Heart left ventricle (tissue), 16 donors: ENCODE data around the gene UMPS. TPM values are rescaled to one million over a fixed set of nuclear protein-coding genes. Genes with fewer than 3 reads are reported as not detected.

Source experiments
- ATAC-seq, 4 donors: fragments of 200-7000 bp; cut with Tn5 transposase; one replicate each; pipeline ENCODE4 v1.9.1; 2020 to 2022; ENCODE audit warnings: moderate library complexity in 4 of 4, mild to moderate bottlenecking in 3 of 4, moderate number of reproducible peaks in 1 of 4
- DNase-seq, 5 donors: peaks; one replicate each; pipeline ENCODE4 v3.0.0-alpha.2; 2020
- H3K27ac ChIP-seq, 12 donors: fragments of 200-600 bp; sonication (generic) in 4 of 12; one replicate each; pipeline versions ENCODE4 v1.5.0 to v1.8.0; 2016 to 2022; ENCODE audit warnings: mild to moderate bottlenecking in 2 of 12
- H3K27me3 ChIP-seq, 9 donors: fragments of 200-600 bp; sonication (generic) in 2 of 9; one replicate each; pipeline versions ENCODE4 v1.5.1 to v1.8.0; 2016 to 2022; ENCODE audit warnings: mild to moderate bottlenecking in 3 of 9
- H3K36me3 ChIP-seq, 9 donors: fragments of 200-600 bp; sonication (generic) in 2 of 9; one replicate each; pipeline versions ENCODE4 v1.5.0 to v1.8.0; 2018 to 2022; ENCODE audit warnings: mild to moderate bottlenecking in 2 of 9
- H3K4me1 ChIP-seq, 12 donors: fragments of 200-600 bp; sonication (generic) in 4 of 12; one replicate each; pipeline versions ENCODE4 v1.5.0 to v1.8.0; 2016 to 2022; ENCODE audit warnings: mild to moderate bottlenecking in 3 of 12
- H3K4me3 ChIP-seq, 12 donors: fragments of 200-600 bp; sonication (generic) in 4 of 12; one replicate each; pipeline versions ENCODE4 v1.5.0 to v1.8.0; 2017 to 2022; ENCODE audit warnings: mild to moderate bottlenecking in 9 of 12, moderate library complexity in 4 of 12
- H3K9me3 ChIP-seq, 12 donors: fragments of 200-600 bp; sonication (generic) in 4 of 12; one replicate each; pipeline versions ENCODE4 v1.5.0 to v1.8.0; 2016 to 2022; ENCODE audit warnings: mild to moderate bottlenecking in 1 of 12
- CTCF ChIP-seq, 12 donors: fragments of 200-600 bp; sonication (generic) in 4 of 12; IDR thresholded peaks; one replicate each; pipeline versions ENCODE4 v1.5.0 to v1.8.0; 2018 to 2022; ENCODE audit warnings: antibody characterized with exemption in 12 of 12, mild to moderate bottlenecking in 5 of 12
- POLR2A ChIP-seq, 2 donors: fragments of 450-650 bp; IDR thresholded peaks; one replicate each; pipeline ENCODE4 v1.6.1; 2017; ENCODE audit warnings: antibody characterized with exemption in 2 of 2, mild to moderate bottlenecking in 2 of 2, moderate library complexity in 2 of 2
- WGBS, 4 donors: extraction: QIAGEN DNeasy Blood & Tissue Kit in 2 of 4; methylation state at CpG; one replicate each; pipeline versions ENCODE4 v1.1.5 to v1.1.7; 2013 to 2018; 5-methylcytosine and 5-hydroxymethylcytosine counted together
- intact Hi-C, 10 donors: fragments of 100-400 bp; cut with DNase I; formaldehyde crosslinking; loops; one replicate each; pipeline versions ENCODE4 v1.11.1 to v1.14.2; 2022
- polyA plus RNA-seq, 2 donors: library from polyadenylated mRNA; stranded (reverse); fragments of 200-250 nt; gene quantifications; one replicate each; pipeline ENCODE4 v1.2.3, GENCODE V29; 2013
- total RNA-seq, 9 donors: library from RNA; depleted of rRNA in 2 of 9; stranded (reverse); fragments of >200 nt in 2 of 9; fragmentation: NEBNext Ultra II Directional in 3 of 9; extraction: Animal tissue kit (Norgen Biotek cat#: 25700) in 3 of 9; gene quantifications; one replicate each; pipeline versions ENCODE4 v1.1.0 to v1.2.4, GENCODE V29; 2016 to 2023
- donor health status: ischemic (EF 13 %, LVEDD 7.1; RV severe dilation, severe dysfunction).
- donor health status: healthy with polysubstance abuse.
- donor health status: DM: no; HTN: yes; CAD: no.
- donor health status: DM: no; HTN: no; CAD: no.
- donor health status: ischemic (EF 25% LVEDD 6.9; RV normal size, moderate dysfunction).
- donor health status: ischemic (EF 25% LVEDD 5.7; RV mildly dilated, moderate dysfunction).
- donor health status: healthy.
- donor health status: DM: yes; HTN: yes; CAD: no.
- donor health status: ischemic (EF 35%, LVEDD 5.7; RV mildly dilated, moderate dysfunction).
- donor health status: nonischemic (EF 11% LVEDD 7.7; RV severe dilation, severe dysfunction).
- donor health status: DM: yes; HTN: yes; CAD: no.
- donor health status: PGD.
- donor health status: ischemic (EF 29% LVEDD 5.4; RV normal size, mild dysfunction).
- donor health status: nonischemic (EF 23%, LVEDD 6.1; RV moderate dilation, normal function).

The UMPS gene
- total and polyA plus RNA-seq, 11 donors = 2.3 to 15.9 (median 7.1) TPM

GRCh38 chr3:124697302-124697701, 33.0 kb upstream of the UMPS start:
- DNase-seq (no peak), ATAC-seq (no peak)
- Histone ChIP-seq H3K27ac (no peak overlapping the region), H3K4me3 (no peak overlapping the region), H3K9me3 (no peaks in the 10 kb centered on the region), H3K36me3 (peaks cover 0 to 5% (median 0%) of the 10 kb centered on the region in 9 donors), H3K27me3 (no peaks in the 10 kb centered on the region), H3K4me1 (peaks cover 0 to 19% (median 0%) of the 10 kb centered on the region in 12 donors)
- TF ChIP-seq POLR2A (IDR thresholded peaks at IDR 0.05) = no peak
- WGBS, 4 donors = 93 to 96% (median 95%) methylated on average over 4 of the region's 4 CpGs
- intact Hi-C loops = no loop called here

GRCh38 chr3:124698030-124698770, 32.1 kb upstream of the UMPS start:
- Histone ChIP-seq H3K36me3 (peaks cover 0 to 5% (median 0%) of the 10 kb centered on the region in 9 donors), H3K9me3 (no peaks in the 10 kb centered on the region), H3K27me3 (no peaks in the 10 kb centered on the region), H3K4me3 (no peak overlapping the region), H3K27ac (no peak overlapping the region), H3K4me1 (peaks cover 0 to 17% (median 0%) of the 10 kb centered on the region in 12 donors)
- WGBS, 4 donors = 90 to 95% (median 95%) methylated on average over 12 of the region's 12 CpGs
- ATAC-seq = no peak
- intact Hi-C loops = no loop called here
- no peak for DNase-seq
- no peak for TF ChIP-seq CTCF (IDR thresholded peaks at IDR 0.05)
- no peak for TF ChIP-seq POLR2A (IDR thresholded peaks at IDR 0.05)

GRCh38 chr3:124699051-124699450, 31.2 kb upstream of the UMPS start:
- Histone ChIP-seq H3K4me1 (peaks cover 0 to 17% (median 0%) of the 10 kb centered on the region in 12 donors), H3K27me3 (no peaks in the 10 kb centered on the region), H3K9me3 (no peaks in the 10 kb centered on the region), H3K36me3 (peaks cover 0 to 5% (median 0%) of the 10 kb centered on the region in 9 donors), H3K4me3 (no peak overlapping the region), H3K27ac (peak overlapping the region in 3 of 12 donors; percentile 4 to 79 (median 44))
- 94 to 100% (median 98%) methylated on average over 1 of the region's 1 CpG for WGBS, 4 donors
- TF ChIP-seq CTCF (IDR thresholded peaks at IDR 0.05) = no peak
- ATAC-seq (no peak), DNase-seq (no peak)
- intact Hi-C loops = no loop called here

- peak; percentile 75 to 94 (median 89) for ATAC-seq
Measured at GRCh38 chr3:124699686-124700396, 30.4 kb upstream of the UMPS start.

More at GRCh38 chr3:124699686-124700396, 30.4 kb upstream of the UMPS start:
- WGBS, 4 donors = 36 to 50% (median 38%) methylated on average over 12 of the region's 12 CpGs
- TF ChIP-seq CTCF (IDR thresholded peaks at IDR 0.05) (no peak), POLR2A (IDR thresholded peaks at IDR 0.05) (no peak)
- Histone ChIP-seq H3K27ac (peak overlapping the region in 9 of 12 donors; percentile 27 to 79 (median 51)), H3K4me3 (no peak overlapping the region), H3K9me3 (no peaks in the 10 kb centered on the region), H3K36me3 (peaks cover 0 to 5% (median 0%) of the 10 kb centered on the region in 9 donors), H3K27me3 (no peaks in the 10 kb centered on the region), H3K4me1 (peaks cover 0 to 17% (median 0%) of the 10 kb centered on the region in 12 donors)
- peak in 2 of 5 donors; percentile 40 to 76 for DNase-seq
- intact Hi-C loops = loop anchor here in 1 of 10 donors (2.0 kb wide), 1 partner anchor 71 kb away; no protein-coding TSS in a partner anchor
